Measurements from ENCODE around the gene TMEM121. TPM values are rescaled to one million over a fixed set of nuclear protein-coding genes. Genes with fewer than 3 reads are reported as not detected.
"Not testable (repeated sequence)": the region's sequence is repeated elsewhere in the genome, so short reads cannot be mapped to it uniquely, and the experiment has no call there.

Gene TMEM121
- polyA plus RNA-seq, 3 donors, result 1.8 to 3.3 (median 2.5) TPM

- not testable (repeated sequence) for DNase-seq (ENCODE audit: low read depth in 3 of 3, low spot score in 2 of 3)
Measured at GRCh38 chr14:105566248-105567163, 40.1 kb downstream of the TMEM121 start.

DNA sequence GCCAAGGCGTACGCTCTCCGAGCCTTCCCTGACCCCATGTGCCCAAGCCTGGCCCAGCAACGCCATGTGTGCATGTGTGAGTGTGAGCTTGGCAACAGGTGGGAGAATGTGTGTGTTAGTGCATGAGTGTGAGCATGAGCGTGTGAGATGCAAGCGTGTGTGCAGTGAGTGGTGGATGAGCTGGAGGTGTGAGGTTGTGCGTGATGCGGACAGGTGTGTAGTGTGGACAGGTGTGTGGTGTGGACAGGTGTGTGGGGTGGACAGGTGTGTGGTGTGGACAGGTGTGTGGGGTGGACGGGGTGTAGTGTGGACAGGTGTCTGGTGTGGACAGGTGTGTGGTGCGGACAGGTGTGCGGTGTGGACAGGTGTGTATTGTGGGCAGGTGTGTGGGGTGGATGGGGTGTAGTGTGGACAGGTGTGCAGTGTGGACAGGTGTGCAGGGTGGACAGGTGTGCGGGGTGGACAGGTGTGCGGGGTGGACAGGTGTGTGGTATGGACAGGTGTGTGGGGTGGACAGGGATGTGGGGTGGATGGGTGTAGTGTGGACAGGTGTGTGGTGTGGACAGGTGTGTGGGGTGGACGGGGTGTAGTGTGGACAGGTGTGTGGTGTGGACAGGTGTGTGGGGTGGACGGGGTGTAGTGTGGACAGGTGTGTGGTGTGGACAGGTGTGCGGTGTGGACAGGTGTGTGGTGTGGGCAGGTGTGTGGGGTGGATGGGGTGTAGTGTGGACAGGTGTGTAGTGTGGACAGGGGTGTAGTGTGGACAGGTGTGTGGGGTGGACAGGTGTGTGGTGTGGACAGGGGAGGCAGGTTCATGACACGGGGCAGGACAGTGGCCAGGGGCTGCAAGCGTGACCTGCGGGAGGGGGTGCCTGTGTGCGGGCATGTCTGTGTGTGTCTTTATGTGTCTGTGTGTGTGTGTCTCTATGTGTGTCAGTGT, 41.1 kb downstream of the TMEM121 start:
- not testable (repeated sequence) for DNase-seq (ENCODE audit: low read depth in 3 of 3, low spot score in 2 of 3)

DNA sequence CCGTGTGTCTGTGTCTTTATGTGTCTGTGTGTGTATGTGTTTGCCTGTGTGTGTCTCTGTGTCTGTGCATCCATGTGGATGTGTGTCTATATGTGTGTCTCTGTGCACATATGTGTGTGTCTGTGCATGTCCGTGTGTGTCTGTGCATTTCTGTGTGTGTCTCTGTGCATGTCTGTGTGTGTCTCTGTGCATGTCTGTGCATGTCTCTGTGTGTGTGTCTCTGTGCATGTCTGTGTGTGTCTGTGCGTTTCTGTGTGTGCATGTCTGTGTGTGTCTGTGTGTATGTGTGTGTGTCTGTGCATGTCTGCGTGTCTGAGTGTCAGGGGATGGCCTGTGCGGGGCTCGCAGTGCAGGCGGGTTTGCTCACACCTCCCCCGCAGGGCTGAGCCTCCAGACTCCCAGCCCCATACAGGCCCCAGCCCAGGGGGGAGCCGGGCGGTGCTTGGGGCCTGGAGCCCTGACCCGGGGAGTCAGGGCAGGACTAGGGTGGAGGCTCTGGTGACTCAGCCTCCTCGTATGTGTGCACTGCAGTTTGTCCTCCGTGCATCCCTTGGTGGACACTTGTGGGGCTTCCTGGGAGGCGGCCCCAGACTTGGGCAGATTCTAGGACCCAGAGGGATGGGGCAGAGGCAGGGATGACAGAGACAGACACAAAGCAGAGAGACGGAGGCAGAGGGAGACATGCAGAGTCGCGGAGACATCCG, 41.9 kb downstream of the TMEM121 start:
- not testable (repeated sequence) for DNase-seq (ENCODE audit: low read depth in 3 of 3, low spot score in 2 of 3)

- no peak for DNase-seq (ENCODE audit: low read depth in 3 of 3, low spot score in 2 of 3)
Measured at GRCh38 chr14:105568859-105569766, 42.7 kb downstream of the TMEM121 start.

DNA sequence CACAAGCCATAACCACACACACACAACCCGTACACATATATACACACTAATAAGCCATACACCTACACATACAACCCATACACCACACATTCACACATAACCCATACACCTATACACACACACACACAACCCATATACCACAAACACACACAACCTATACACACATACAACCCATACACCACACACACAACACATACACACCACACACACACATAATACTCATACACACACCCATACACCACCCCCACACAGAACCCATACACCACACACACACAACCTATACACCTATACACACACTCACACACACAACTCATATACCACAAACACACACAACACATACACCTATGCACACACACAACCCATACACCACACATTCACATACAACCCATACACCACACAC, 44.1 kb downstream of the TMEM121 start:
- no peak for DNase-seq (ENCODE audit: low read depth in 3 of 3, low spot score in 2 of 3)

DNA sequence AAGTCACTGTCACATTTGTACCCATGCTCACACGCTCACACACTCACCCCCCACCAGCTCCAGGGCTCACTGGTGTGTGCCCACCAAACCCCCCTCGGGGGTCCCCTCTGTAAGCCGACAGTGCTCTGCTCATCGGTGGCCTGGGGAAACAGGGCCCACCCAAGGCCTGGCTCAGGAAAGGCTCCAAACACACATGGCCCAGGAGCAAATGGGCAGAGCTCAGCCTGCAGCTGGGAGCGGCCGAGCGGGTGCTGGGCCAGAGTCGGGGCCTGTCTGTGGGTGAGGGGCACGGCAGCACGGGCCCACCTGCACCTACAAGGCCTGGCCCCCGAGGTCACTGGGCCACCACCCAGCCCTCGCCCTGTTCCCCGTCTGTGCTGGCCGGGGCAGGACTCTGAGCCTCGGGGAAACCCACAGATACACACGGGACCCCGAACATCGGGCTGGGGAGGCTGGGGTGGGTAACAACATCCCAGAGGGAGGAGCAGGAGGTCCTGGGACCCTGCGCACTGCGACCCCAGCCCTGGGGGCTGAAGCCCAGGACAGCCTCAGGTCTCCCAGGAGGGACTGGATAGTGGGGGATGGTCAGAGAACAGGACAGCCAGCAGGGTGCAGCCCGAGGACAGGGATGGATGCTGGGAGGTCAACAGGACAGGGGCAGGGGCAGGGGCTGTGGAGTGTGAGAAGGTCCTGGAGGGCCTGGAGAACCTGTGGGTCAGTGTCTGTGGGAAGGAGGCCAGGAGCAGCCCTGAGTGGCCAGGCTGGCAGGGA, 45.0 kb downstream of the TMEM121 start:
- not testable (repeated sequence) for DNase-seq (ENCODE audit: low read depth in 3 of 3, low spot score in 2 of 3)

DNA sequence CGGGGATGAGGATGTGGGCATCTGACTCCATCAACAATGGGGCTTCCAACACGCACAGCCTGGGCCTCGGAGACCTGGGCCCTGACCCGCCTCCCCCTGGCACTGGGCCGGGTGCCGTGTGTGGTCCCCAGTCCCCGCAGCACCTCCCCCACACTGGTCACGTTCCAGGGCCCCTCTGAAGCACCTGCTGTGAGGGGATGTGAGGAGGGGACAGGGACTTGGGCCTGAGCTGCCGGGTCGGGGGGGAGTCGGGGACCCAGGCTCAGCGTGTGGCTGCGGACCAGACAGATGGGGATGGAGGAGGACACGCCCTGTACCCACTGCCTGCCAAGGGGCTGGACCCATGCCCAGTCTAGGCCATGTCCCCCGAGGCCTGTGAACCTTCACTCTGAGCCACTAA, 45.7 kb downstream of the TMEM121 start:
- not testable (repeated sequence) for DNase-seq (ENCODE audit: low read depth in 3 of 3, low spot score in 2 of 3)

GRCh38 chr14:105573841-105574240, 47.5 kb downstream of the TMEM121 start:
- not testable (repeated sequence) for DNase-seq (ENCODE audit: low read depth in 3 of 3, low spot score in 2 of 3)

GRCh38 chr14:105574411-105574810, 48.0 kb downstream of the TMEM121 start:
- not testable (repeated sequence) for DNase-seq (ENCODE audit: low read depth in 3 of 3, low spot score in 2 of 3)

DNA sequence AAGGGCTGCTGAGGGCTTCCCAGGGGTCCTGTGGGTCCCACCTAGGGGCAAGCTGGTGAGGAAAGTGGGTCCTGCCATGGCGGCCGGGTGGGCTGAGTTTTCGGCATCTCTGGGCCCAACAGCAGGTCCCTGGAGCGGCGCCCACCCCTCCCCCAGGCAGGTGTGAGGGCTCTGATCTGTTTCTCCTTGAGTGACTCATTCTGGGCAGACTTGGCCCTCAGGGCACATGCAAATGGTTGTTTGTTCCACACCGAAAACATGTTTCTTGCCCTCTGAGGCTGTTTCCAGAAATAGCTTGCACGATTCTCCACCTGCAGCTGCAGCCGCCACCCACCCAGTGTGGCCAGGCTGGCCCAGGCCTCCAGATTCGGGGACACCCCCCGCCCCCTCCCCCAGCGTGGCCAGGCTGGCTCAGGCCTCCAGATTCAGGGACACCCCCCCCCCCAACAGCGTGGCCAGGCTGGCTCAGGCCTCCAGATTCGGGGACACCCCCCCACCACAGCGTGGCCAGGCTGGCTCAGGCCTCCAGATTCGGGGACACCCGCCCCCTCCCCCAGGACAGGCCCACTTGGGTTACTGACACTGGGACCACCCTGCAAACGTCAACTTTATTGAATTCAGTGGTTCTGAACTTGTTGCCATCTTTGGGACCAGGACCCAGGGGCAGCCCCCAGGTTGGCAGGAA, 48.8 kb downstream of the TMEM121 start:
- DNase-seq (ENCODE audit: low read depth in 3 of 3, low spot score in 2 of 3), result not testable (repeated sequence)

GRCh38 chr14:105576525-105577088, 50.2 kb downstream of the TMEM121 start:
- DNase-seq (ENCODE audit: low read depth in 3 of 3, low spot score in 2 of 3), result no peak

DNA sequence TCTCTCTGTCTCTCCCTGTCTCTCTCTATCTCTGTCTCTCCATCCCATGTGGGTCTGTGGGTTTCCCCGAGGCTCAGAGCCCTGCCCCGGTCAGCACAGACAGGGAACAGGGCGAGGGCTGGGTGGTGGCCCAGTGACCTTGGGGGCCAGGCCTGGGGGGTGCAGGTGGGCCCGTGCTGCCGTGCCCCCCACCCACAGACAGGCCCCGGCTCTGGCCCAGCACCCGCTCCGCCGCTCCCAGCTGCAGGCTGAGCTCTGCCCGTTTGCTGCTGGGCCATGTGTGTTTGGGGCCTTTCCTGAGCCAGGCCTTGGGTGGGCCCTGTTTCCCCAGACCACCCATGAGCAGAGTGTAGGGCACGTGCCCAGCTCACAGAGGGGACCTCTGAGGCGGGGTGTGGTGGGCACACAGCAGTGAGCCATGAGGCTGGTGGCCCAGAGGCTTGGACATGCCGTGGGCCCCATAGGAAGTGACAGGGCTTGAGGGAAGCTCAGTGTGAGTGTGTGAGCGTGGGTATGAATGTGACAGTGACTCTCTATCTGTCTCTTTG, 51.0 kb downstream of the TMEM121 start:
- no peak for DNase-seq (ENCODE audit: low read depth in 3 of 3, low spot score in 2 of 3)

DNA sequence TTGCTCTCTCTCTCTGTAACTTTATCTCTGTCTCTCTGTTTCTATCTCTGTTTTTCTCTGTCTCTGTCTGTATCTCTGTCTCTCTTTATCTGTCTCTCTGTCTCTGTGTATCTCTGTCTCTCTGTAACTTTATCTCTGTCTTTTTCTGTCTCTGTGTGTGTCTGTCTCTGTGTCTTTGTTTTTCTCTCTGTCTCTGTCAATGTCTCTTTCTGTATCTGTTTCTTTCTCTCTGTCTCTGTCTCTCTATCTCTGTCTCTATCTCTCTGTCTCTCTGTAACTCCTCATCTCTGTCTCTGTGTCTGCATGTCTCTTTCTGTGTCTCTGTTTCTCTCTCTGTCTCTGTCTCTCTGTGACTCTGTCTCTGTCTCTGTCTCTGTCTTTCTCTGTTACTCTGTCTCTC, 51.7 kb downstream of the TMEM121 start:
- DNase-seq (ENCODE audit: low read depth in 3 of 3, low spot score in 2 of 3), result no peak

DNA sequence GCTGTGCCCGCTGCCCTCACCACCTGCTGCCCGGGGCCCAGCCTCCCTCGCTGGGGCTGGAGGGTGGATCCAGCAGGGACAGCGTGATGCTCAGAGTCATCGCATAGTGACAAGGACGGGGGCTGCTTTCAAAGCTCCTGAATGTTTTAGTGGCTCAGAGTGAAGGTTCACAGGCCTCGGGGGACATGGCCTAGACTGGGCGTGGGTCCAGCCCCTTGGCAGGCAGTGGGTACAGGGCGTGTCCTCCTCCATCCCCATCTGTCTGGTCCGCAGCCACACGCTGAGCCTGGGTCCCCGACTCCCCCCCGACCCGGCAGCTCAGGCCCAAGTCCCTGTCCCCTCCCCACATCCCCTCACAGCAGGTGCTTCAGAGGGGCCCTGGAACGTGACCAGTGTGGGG, 52.8 kb downstream of the TMEM121 start:
- not testable (repeated sequence) for DNase-seq (ENCODE audit: low read depth in 3 of 3, low spot score in 2 of 3)

Data from right renal cortex interstitium (tissue), 3 donors.